Renal pelvis (tissue), 4 donors: Measurements from ENCODE around the gene SYNPO2. TPM values are rescaled to one million over a fixed set of nuclear protein-coding genes. Genes with fewer than 3 reads are reported as not detected.
"Not testable (repeated sequence)": the region's sequence is repeated elsewhere in the genome, so short reads cannot be mapped to it uniquely, and the experiment has no call there.

Source experiments
- DNase-seq: peaks from one replicate; pipeline ENCODE4 v3.0.0-alpha.2; 2013
- polyA plus RNA-seq, 3 donors: library from polyadenylated mRNA; unstranded; fragments of 120-200 nt; gene quantifications; one replicate each; pipeline ENCODE4 v1.2.1, GENCODE V29; 2013; ENCODE audit not compliant: insufficient read length in 3 of 3

SYNPO2 gene
- polyA plus RNA-seq, 3 donors: 12.9 to 15.5 (median 13.7) TPM

- DNase-seq: no peak
Observed at GRCh38 chr4:119059221-119059620, 170.6 kb downstream of the SYNPO2 start.

- not testable (repeated sequence) for DNase-seq
Observed at GRCh38 chr4:119067125-119067524, 178.5 kb downstream of the SYNPO2 start.

GRCh38 chr4:119067670-119068360, 179.2 kb downstream of the SYNPO2 start:
- DNase-seq: not testable (repeated sequence)

GRCh38 chr4:119068529-119068962, 179.9 kb downstream of the SYNPO2 start:
- no peak for DNase-seq

GRCh38 chr4:119070301-119070700, 181.6 kb downstream of the SYNPO2 start:
- DNase-seq: no peak

- DNase-seq: no peak
Observed at GRCh38 chr4:119080721-119081541, 192.3 kb downstream of the SYNPO2 start.

- no peak for DNase-seq
Observed at GRCh38 chr4:119081542-119081859, 192.8 kb downstream of the SYNPO2 start.

GRCh38 chr4:119081943-119082342, 193.3 kb downstream of the SYNPO2 start:
- DNase-seq: no peak

- DNase-seq: no peak
Observed at GRCh38 chr4:119082661-119083060, 194.0 kb downstream of the SYNPO2 start.

- no peak for DNase-seq
Observed at GRCh38 chr4:119084513-119084912, 195.9 kb downstream of the SYNPO2 start.

- DNase-seq: no peak
Observed at GRCh38 chr4:119087121-119087520, 198.5 kb downstream of the SYNPO2 start.

GRCh38 chr4:119087656-119088055, 199.0 kb downstream of the SYNPO2 start:
- DNase-seq: no peak

- DNase-seq: no peak
Observed at GRCh38 chr4:119093042-119093827, 204.6 kb downstream of the SYNPO2 start.

- no peak for DNase-seq
Observed at GRCh38 chr4:119097282-119097900, 208.7 kb downstream of the SYNPO2 start.

- DNase-seq: no peak
Observed at GRCh38 chr4:119098306-119098705, 209.7 kb downstream of the SYNPO2 start.

- no peak for DNase-seq
Observed at GRCh38 chr4:119099227-119099810, 210.7 kb downstream of the SYNPO2 start.

- DNase-seq: no peak
Observed at GRCh38 chr4:119100655-119101054, 212.0 kb downstream of the SYNPO2 start.

GRCh38 chr4:119103263-119103662, 214.6 kb downstream of the SYNPO2 start:
- DNase-seq: no peak

- no peak for DNase-seq
Observed at GRCh38 chr4:119104644-119105273, 216.1 kb downstream of the SYNPO2 start.

GRCh38 chr4:119105605-119106004, 217.0 kb downstream of the SYNPO2 start:
- DNase-seq: no peak
